ENCODE results near the gene SLFNL1.

SLFNL1 gene

DNA sequence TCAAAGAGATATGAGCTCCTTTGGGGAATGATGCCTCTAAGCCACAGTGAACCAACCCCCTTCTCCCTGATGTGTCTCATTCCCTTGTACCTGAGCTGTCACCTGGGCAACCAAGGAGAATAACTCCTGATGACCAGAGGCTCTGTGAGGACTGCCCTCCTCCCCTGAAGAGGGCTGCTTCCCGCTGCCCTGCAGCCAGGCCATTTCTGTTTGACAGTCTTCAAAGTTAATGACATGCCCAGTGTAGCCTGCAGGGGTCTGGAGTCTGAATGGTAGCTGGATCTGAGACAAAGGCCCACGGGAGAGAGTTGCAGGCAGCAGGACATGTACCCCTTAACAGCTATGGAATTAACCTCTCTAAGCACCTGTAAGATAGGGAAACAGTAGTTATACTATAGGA lies 3.4 kb upstream of the SLFNL1 start:
- peaks cover 19 to 38% of the 10 kb centered on the region in 2 experiments for H3K36me3 ChIP-seq (ENCODE audit: control insufficient read depth in 1 of 2, insufficient read depth in 2 of 2, low read depth in 1 of 2, low read length in 2 of 2)
- WGBS: 90% methylated on average over 2 of the region's 2 CpGs

DNA sequence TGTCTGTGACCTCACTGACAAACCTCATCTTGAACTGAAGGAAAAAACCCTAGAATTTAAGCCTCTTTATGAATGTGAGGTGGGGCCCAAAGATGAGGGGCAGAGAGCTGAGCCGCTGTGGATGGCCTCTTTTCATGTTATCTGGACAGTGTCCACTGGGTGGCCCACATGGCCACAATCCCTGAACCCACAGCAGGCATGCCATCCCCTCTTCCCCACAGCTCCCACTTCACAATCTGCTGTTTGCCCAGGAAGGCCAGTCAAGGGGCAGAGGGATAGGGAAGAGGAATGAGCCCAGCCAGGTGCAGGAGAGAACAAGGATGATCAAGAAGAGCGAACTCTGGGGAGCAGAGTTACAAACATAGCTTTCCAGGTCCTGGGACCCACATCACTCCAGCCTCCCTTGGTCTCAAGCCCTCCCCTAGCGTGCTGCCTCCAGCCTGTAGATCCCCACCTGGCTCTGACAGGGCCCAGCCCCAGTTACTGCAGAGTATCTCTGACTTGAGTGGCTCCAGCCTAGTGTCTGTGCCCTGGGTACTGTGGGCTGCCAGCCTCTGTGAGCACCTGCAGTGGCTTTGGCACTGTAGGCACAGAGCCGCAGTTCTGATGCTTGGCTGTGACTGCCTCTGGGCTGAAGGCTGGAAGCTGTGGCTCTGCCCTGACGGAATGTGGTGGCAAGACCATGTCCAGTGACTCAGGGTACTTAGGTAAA lies 1.9 kb upstream of the SLFNL1 start:
- Histone ChIP-seq H4K8ac (ENCODE audit: low read length) (no peak overlapping the region), H2BK5ac (ENCODE audit: low read depth, low read length, poor library complexity, severe bottlenecking) (no peak overlapping the region), H3K9ac (ENCODE audit: low read length) (no peak overlapping the region), H3K4me2 (ENCODE audit: low read length, poor library complexity, severe bottlenecking) (no peak overlapping the region), H2AK5ac (ENCODE audit: low read length, severe bottlenecking) (no peak overlapping the region), H3K4me3 (ENCODE audit: insufficient read depth in 1 of 2, low read depth in 1 of 2, low read length in 2 of 2) (no peak overlapping the region), H2BK12ac (ENCODE audit: low read length in 2 of 2) (no peak overlapping the region), H2BK15ac (ENCODE audit: low read depth, poor library complexity, severe bottlenecking) (no peak overlapping the region), H3K4me1 (ENCODE audit: control insufficient read depth, insufficient read depth, low read depth, low read length) (peaks cover 11% of the 10 kb centered on the region), H3K18ac (ENCODE audit: low read depth in 1 of 2, low read length in 2 of 2) (no peak overlapping the region), H3K27ac (ENCODE audit: low read length, poor library complexity, severe bottlenecking) (no peak overlapping the region), H3K4ac (ENCODE audit: low read depth in 1 of 2, low read length in 2 of 2) (no peak overlapping the region), H3K27me3 (ENCODE audit: control insufficient read depth in 1 of 2, insufficient read depth in 1 of 2, low read length in 2 of 2) (no peaks in the 10 kb centered on the region), H3K36me3 (ENCODE audit: control insufficient read depth in 1 of 2, insufficient read depth in 2 of 2, low read depth in 1 of 2, low read length in 2 of 2) (peaks cover 14 to 41% of the 10 kb centered on the region in 2 experiments), H4K91ac (ENCODE audit: low read length) (peak overlapping the region; percentile 7), H2BK120ac (ENCODE audit: low read depth, low read length) (no peak overlapping the region), H3K23ac (ENCODE audit: low read length in 2 of 2) (no peak overlapping the region), H2AFZ (ENCODE audit: low read depth, low read length) (no peak overlapping the region), H3K79me1 (replicated peaks; ENCODE audit: low read length, poor library complexity, severe bottlenecking) (no peaks in the 10 kb centered on the region), H3K14ac (ENCODE audit: low read length in 2 of 2) (no peak overlapping the region), H3K9me3 (ENCODE audit: control insufficient read depth, low read length) (no peaks in the 10 kb centered on the region)
- peak; percentile 26 for DNase-seq
- WGBS: 98% methylated on average over 5 of the region's 5 CpGs

More for the DNA sequence above, 3.4 kb upstream of the SLFNL1 start:
- Histone ChIP-seq H2BK120ac (ENCODE audit: low read depth, low read length) (no peak overlapping the region), H3K79me1 (replicated peaks; ENCODE audit: low read length, poor library complexity, severe bottlenecking) (no peaks in the 10 kb centered on the region), H2BK5ac (ENCODE audit: low read depth, low read length, poor library complexity, severe bottlenecking) (no peak overlapping the region), H3K4me1 (ENCODE audit: control insufficient read depth, insufficient read depth, low read depth, low read length) (peaks cover 11% of the 10 kb centered on the region), H3K27me3 (ENCODE audit: control insufficient read depth in 1 of 2, insufficient read depth in 1 of 2, low read length in 2 of 2) (no peaks in the 10 kb centered on the region), H2BK15ac (ENCODE audit: low read depth, poor library complexity, severe bottlenecking) (no peak overlapping the region), H3K4me2 (ENCODE audit: low read length, poor library complexity, severe bottlenecking) (no peak overlapping the region), H3K18ac (ENCODE audit: low read depth in 1 of 2, low read length in 2 of 2) (no peak overlapping the region), H2BK12ac (ENCODE audit: low read length in 2 of 2) (no peak overlapping the region), H3K27ac (ENCODE audit: low read length, poor library complexity, severe bottlenecking) (no peak overlapping the region), H2AK5ac (ENCODE audit: low read length, severe bottlenecking) (no peak overlapping the region), H3K4ac (ENCODE audit: low read depth in 1 of 2, low read length in 2 of 2) (no peak overlapping the region), H4K91ac (ENCODE audit: low read length) (no peak overlapping the region), H3K9ac (ENCODE audit: low read length) (no peak overlapping the region), H2AFZ (ENCODE audit: low read depth, low read length) (no peak overlapping the region), H3K4me3 (ENCODE audit: insufficient read depth in 1 of 2, low read depth in 1 of 2, low read length in 2 of 2) (no peak overlapping the region), H3K23ac (ENCODE audit: low read length in 2 of 2) (no peak overlapping the region), H4K8ac (ENCODE audit: low read length) (no peak overlapping the region), H3K9me3 (ENCODE audit: control insufficient read depth, low read length) (no peaks in the 10 kb centered on the region), H3K14ac (ENCODE audit: low read length in 2 of 2) (no peak overlapping the region)
- no peak for DNase-seq

DNA sequence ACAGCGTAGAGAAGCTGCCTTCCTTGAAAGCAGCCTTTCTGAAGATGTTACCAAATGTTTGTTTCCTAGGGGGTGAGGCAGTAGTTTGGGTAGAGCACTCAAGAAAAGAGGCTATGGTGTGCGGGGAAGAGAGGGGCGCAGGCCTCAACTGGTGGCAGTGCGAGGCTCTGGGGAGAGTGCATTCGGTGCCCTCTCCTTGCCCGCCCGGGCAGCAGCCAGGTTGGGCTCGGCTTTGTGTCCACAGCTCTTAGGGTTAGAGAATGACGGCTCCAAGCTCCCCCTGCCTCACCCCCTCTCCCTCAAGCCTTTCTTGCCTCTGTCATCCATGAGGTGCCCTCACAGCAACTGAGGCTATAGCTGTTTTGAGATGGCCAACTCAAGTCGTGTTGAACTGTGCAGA lies 899 bp upstream of the SLFNL1 start:
- 98% methylated on average over 10 of the region's 10 CpGs for WGBS
- Histone ChIP-seq H3K36me3 (ENCODE audit: control insufficient read depth in 1 of 2, insufficient read depth in 2 of 2, low read depth in 1 of 2, low read length in 2 of 2) (peaks cover 10 to 41% of the 10 kb centered on the region in 2 experiments), H3K27me3 (ENCODE audit: control insufficient read depth in 1 of 2, insufficient read depth in 1 of 2, low read length in 2 of 2) (no peaks in the 10 kb centered on the region), H2BK5ac (ENCODE audit: low read depth, low read length, poor library complexity, severe bottlenecking) (no peak overlapping the region), H4K8ac (ENCODE audit: low read length) (no peak overlapping the region), H3K4me1 (ENCODE audit: control insufficient read depth, insufficient read depth, low read depth, low read length) (peaks cover 11% of the 10 kb centered on the region), H2BK15ac (ENCODE audit: low read depth, poor library complexity, severe bottlenecking) (no peak overlapping the region), H2BK12ac (ENCODE audit: low read length in 2 of 2) (peak overlapping the region in 1 of 2 experiments; percentile 16), H3K4ac (ENCODE audit: low read depth in 1 of 2, low read length in 2 of 2) (no peak overlapping the region), H3K9ac (ENCODE audit: low read length) (no peak overlapping the region), H3K4me2 (ENCODE audit: low read length, poor library complexity, severe bottlenecking) (no peak overlapping the region), H2AFZ (ENCODE audit: low read depth, low read length) (no peak overlapping the region), H3K9me3 (ENCODE audit: control insufficient read depth, low read length) (no peaks in the 10 kb centered on the region), H3K14ac (ENCODE audit: low read length in 2 of 2) (no peak overlapping the region), H3K18ac (ENCODE audit: low read depth in 1 of 2, low read length in 2 of 2) (no peak overlapping the region), H3K4me3 (ENCODE audit: insufficient read depth in 1 of 2, low read depth in 1 of 2, low read length in 2 of 2) (no peak overlapping the region), H4K91ac (ENCODE audit: low read length) (no peak overlapping the region), H3K27ac (ENCODE audit: low read length, poor library complexity, severe bottlenecking) (no peak overlapping the region), H2AK5ac (ENCODE audit: low read length, severe bottlenecking) (no peak overlapping the region), H3K23ac (ENCODE audit: low read length in 2 of 2) (no peak overlapping the region), H3K79me1 (replicated peaks; ENCODE audit: low read length, poor library complexity, severe bottlenecking) (no peaks in the 10 kb centered on the region), H2BK120ac (ENCODE audit: low read depth, low read length) (no peak overlapping the region)
- DNase-seq: no peak

DNA sequence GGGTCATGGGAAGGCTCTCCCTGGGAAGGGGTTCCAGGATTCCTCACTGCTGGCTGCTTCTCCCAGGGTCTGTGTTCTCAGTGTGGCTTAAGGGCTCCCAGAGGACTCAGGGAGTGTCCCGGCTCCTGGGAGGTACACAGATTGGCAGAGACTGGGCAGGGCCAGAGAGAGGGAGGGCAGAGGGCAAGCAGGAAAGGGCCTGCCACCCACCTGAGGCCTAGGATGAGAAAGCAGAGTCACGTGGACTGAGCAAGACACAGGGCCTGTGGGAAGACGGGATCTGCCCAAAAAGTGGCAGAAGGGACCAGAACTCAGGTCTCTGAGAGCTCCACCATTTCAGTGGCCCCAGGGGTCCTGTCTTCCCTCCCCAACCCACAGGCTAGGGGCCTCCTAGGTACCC lies 871 bp downstream of the SLFNL1 start:
- Histone ChIP-seq H3K4me3 (ENCODE audit: insufficient read depth in 1 of 2, low read depth in 1 of 2, low read length in 2 of 2) (no peak overlapping the region), H3K4me2 (ENCODE audit: low read length, poor library complexity, severe bottlenecking) (no peak overlapping the region), H2AFZ (ENCODE audit: low read depth, low read length) (no peak overlapping the region), H3K9ac (ENCODE audit: low read length) (no peak overlapping the region), H2AK5ac (ENCODE audit: low read length, severe bottlenecking) (no peak overlapping the region), H3K18ac (ENCODE audit: low read depth in 1 of 2, low read length in 2 of 2) (no peak overlapping the region), H2BK15ac (ENCODE audit: low read depth, poor library complexity, severe bottlenecking) (no peak overlapping the region), H2BK5ac (ENCODE audit: low read depth, low read length, poor library complexity, severe bottlenecking) (no peak overlapping the region), H3K79me1 (replicated peaks; ENCODE audit: low read length, poor library complexity, severe bottlenecking) (no peaks in the 10 kb centered on the region), H3K9me3 (ENCODE audit: control insufficient read depth, low read length) (no peaks in the 10 kb centered on the region), H3K14ac (ENCODE audit: low read length in 2 of 2) (no peak overlapping the region), H4K8ac (ENCODE audit: low read length) (no peak overlapping the region), H3K27ac (ENCODE audit: low read length, poor library complexity, severe bottlenecking) (no peak overlapping the region), H3K23ac (ENCODE audit: low read length in 2 of 2) (peak overlapping the region in 1 of 2 experiments; percentile 36), H2BK120ac (ENCODE audit: low read depth, low read length) (no peak overlapping the region), H3K27me3 (ENCODE audit: control insufficient read depth in 1 of 2, insufficient read depth in 1 of 2, low read length in 2 of 2) (no peaks in the 10 kb centered on the region), H3K36me3 (ENCODE audit: control insufficient read depth in 1 of 2, insufficient read depth in 2 of 2, low read depth in 1 of 2, low read length in 2 of 2) (peaks cover 16 to 43% of the 10 kb centered on the region in 2 experiments), H2BK12ac (ENCODE audit: low read length in 2 of 2) (peak overlapping the region in 1 of 2 experiments; percentile 21), H3K4me1 (ENCODE audit: control insufficient read depth, insufficient read depth, low read depth, low read length) (peaks cover 11% of the 10 kb centered on the region), H3K4ac (ENCODE audit: low read depth in 1 of 2, low read length in 2 of 2) (peak overlapping the region in 1 of 2 experiments; percentile 7), H4K91ac (ENCODE audit: low read length) (no peak overlapping the region)
- DNase-seq: no peak
- WGBS: 50% methylated on average over 3 of the region's 3 CpGs

All from mesenchymal stem cell (in vitro differentiated cells and primary cell).